Tibial nerve (tissue), 4 donors: ENCODE measurements around the gene LPCAT2. TPM values are rescaled to one million over a fixed set of nuclear protein-coding genes. Genes with fewer than 3 reads are reported as not detected.

ENCODE experiments used
- DNase-seq, 2 donors: peaks; one replicate each; pipeline ENCODE4 v3.0.0-alpha.2; 2019; ENCODE audit warnings: low spot score in 2 of 2
- H3K27ac ChIP-seq, 4 donors: fragments of 200-600 bp; sonication (generic) in 3 of 4; one replicate each; pipeline ENCODE4 v1.5.1; 2017 to 2019; ENCODE audit warnings: mild to moderate bottlenecking in 1 of 4
- H3K27me3 ChIP-seq, 2 donors: fragments of 200-600 bp; sonication (generic) in 1 of 2; one replicate each; pipeline versions ENCODE4 v1.5.1 to v1.6.0; 2017 to 2019
- H3K36me3 ChIP-seq, 3 donors: fragments of 200-600 bp; sonication (generic); one replicate each; pipeline ENCODE4 v1.5.1; 2018 to 2019
- H3K4me1 ChIP-seq, 4 donors: fragments of 200-600 bp; sonication (generic) in 3 of 4; one replicate each; pipeline ENCODE4 v1.5.1; 2017 to 2019
- H3K4me3 ChIP-seq, 4 donors: fragments of 200-600 bp; sonication (generic) in 3 of 4; one replicate each; pipeline ENCODE4 v1.5.1; 2017 to 2019; ENCODE audit warnings: mild to moderate bottlenecking in 1 of 4, moderate library complexity in 1 of 4
- H3K9me3 ChIP-seq, 4 donors: fragments of 200-600 bp; sonication (generic) in 3 of 4; one replicate each; pipeline ENCODE4 v1.5.1; 2017 to 2019
- CTCF ChIP-seq, 5 experiments: fragments of 200-600 bp in 3 of 5; fragments of 450-650 bp in 2 of 5; sonication (generic) in 3 of 5; IDR thresholded peaks; one replicate each; pipeline ENCODE4 v1.5.1; 2016 to 2019; ENCODE audit warnings: antibody characterized with exemption in 5 of 5, mild to moderate bottlenecking in 3 of 5, moderate library complexity in 2 of 5
- EP300 ChIP-seq, 2 donors: sonication (generic); formaldehyde crosslinking; IDR thresholded peaks; one replicate each; pipeline ENCODE4 v1.6.1; 2017; ENCODE audit warnings: antibody characterized with exemption in 2 of 2, mild to moderate bottlenecking in 1 of 2
- POLR2A ChIP-seq, 2 donors: fragments of 450-650 bp; IDR thresholded peaks; one replicate each; pipeline ENCODE4 v1.6.1; 2017; ENCODE audit warnings: antibody characterized with exemption in 2 of 2, mild to moderate bottlenecking in 2 of 2, moderate library complexity in 2 of 2
- WGBS, 2 donors: methylation state at CpG; one replicate each; pipeline ENCODE4 v1.1.5; 2018; 5-methylcytosine and 5-hydroxymethylcytosine counted together
- total RNA-seq, 4 donors: library from RNA; depleted of rRNA; stranded (reverse); fragments of >200 nt; gene quantifications; one replicate each; pipeline ENCODE4 v1.1.0, GENCODE V29; 2016

Gene LPCAT2
- total RNA-seq, 4 donors from 2014 or later, result 14.9 to 33.4 (median 24.0) TPM

GRCh38 chr16:55569025-55569424 is 60.2 kb downstream of the LPCAT2 start:
- DNase-seq, result no peak
- Histone ChIP-seq H3K27ac (no peak overlapping the region), H3K27me3 (no peaks in the 10 kb centered on the region), H3K4me3 (no peak overlapping the region), H3K36me3 (peaks cover 0 to 3% (median 0%) of the 10 kb centered on the region in 3 donors), H3K4me1 (peaks cover 0 to 29% (median 9%) of the 10 kb centered on the region in 4 donors), H3K9me3 (no peaks in the 10 kb centered on the region)
- WGBS, 2 donors, result 10 to 29% methylated on average over 1 of the region's 1 CpG
- TF ChIP-seq POLR2A (IDR thresholded peaks at IDR 0.05) (no peak), EP300 (IDR thresholded peaks at IDR 0.05) (peak in 1 of 2 donors; percentile 56)

GRCh38 chr16:55570159-55570558 is 61.3 kb downstream of the LPCAT2 start:
- Histone ChIP-seq H3K27ac (no peak overlapping the region), H3K4me1 (peaks cover 0 to 40% (median 10%) of the 10 kb centered on the region in 4 donors), H3K27me3 (no peaks in the 10 kb centered on the region), H3K36me3 (peaks cover 0 to 3% (median 0%) of the 10 kb centered on the region in 3 donors), H3K4me3 (no peak overlapping the region), H3K9me3 (no peaks in the 10 kb centered on the region)
- TF ChIP-seq EP300 (IDR thresholded peaks at IDR 0.05) (no peak), POLR2A (IDR thresholded peaks at IDR 0.05) (no peak), CTCF (IDR thresholded peaks at IDR 0.05) (no peak)
- DNase-seq, result no peak
- 64 to 78% methylated on average over 5 of the region's 5 CpGs for WGBS, 2 donors

- WGBS, 2 donors, result 3 to 47% methylated on average over 1 of the region's 1 CpG
- TF ChIP-seq EP300 (IDR thresholded peaks at IDR 0.05) (no peak), POLR2A (IDR thresholded peaks at IDR 0.05) (no peak), CTCF (IDR thresholded peaks at IDR 0.05) (no peak)
- peaks cover 0 to 52% (median 12%) of the 10 kb centered on the region in 4 donors for H3K4me1 ChIP-seq
- no peak overlapping the region for H3K4me3 ChIP-seq
- no peaks in the 10 kb centered on the region for H3K9me3 ChIP-seq
- peaks cover 0 to 3% (median 0%) of the 10 kb centered on the region in 3 donors for H3K36me3 ChIP-seq
- peak overlapping the region in 1 of 4 donors; percentile 14 for H3K27ac ChIP-seq
- DNase-seq, result no peak
- H3K27me3 ChIP-seq, result no peaks in the 10 kb centered on the region
These were observed 62.5 kb downstream of the LPCAT2 start for GRCh38 chr16:55571191-55571897.

GRCh38 chr16:55572439-55572838 is 63.6 kb downstream of the LPCAT2 start:
- 84 to 88% methylated on average over 4 of the region's 4 CpGs for WGBS, 2 donors
- peaks cover 0 to 53% (median 11%) of the 10 kb centered on the region in 4 donors for H3K4me1 ChIP-seq
- H3K9me3 ChIP-seq, result no peaks in the 10 kb centered on the region
- no peak overlapping the region for H3K27ac ChIP-seq
- DNase-seq, result no peak
- no peaks in the 10 kb centered on the region for H3K27me3 ChIP-seq
- H3K36me3 ChIP-seq, result peaks cover 0 to 2% (median 0%) of the 10 kb centered on the region in 3 donors
- no peak for TF ChIP-seq EP300 (IDR thresholded peaks at IDR 0.05)
- TF ChIP-seq POLR2A (IDR thresholded peaks at IDR 0.05), result no peak
- no peak for TF ChIP-seq CTCF (IDR thresholded peaks at IDR 0.05)
- H3K4me3 ChIP-seq, result no peak overlapping the region

GRCh38 chr16:55574811-55575210 is 65.9 kb downstream of the LPCAT2 start:
- 79 to 84% methylated on average over 2 of the region's 2 CpGs for WGBS, 2 donors
- H3K4me1 ChIP-seq, result peaks cover 0 to 33% (median 3%) of the 10 kb centered on the region in 4 donors
- TF ChIP-seq CTCF (IDR thresholded peaks at IDR 0.05) (no peak), EP300 (IDR thresholded peaks at IDR 0.05) (no peak), POLR2A (IDR thresholded peaks at IDR 0.05) (no peak)
- H3K9me3 ChIP-seq, result no peaks in the 10 kb centered on the region
- DNase-seq, result no peak
- H3K27ac ChIP-seq, result no peak overlapping the region
- no peak overlapping the region for H3K4me3 ChIP-seq
- H3K27me3 ChIP-seq, result no peaks in the 10 kb centered on the region
- H3K36me3 ChIP-seq, result peaks cover 0 to 22% (median 2%) of the 10 kb centered on the region in 3 donors
